ENCODE data around the gene UBA52.
"Not testable (repeated sequence)": the region's sequence is repeated elsewhere in the genome, so short reads cannot be mapped to it uniquely, and the experiment has no call there.

UBA52 gene

GRCh38 chr19:18597809-18598660, 26.4 kb downstream of the UBA52 start:
- Histone ChIP-seq H3K79me2 (ENCODE audit: control insufficient read depth, insufficient read depth, low read length) (no peaks in the 10 kb centered on the region), H3K27ac (ENCODE audit: low read depth, low read length) (no peak overlapping the region), H3K27me3 (ENCODE audit: insufficient read depth, low read length, poor library complexity) (no peaks in the 10 kb centered on the region), H3K36me3 (ENCODE audit: control insufficient read depth, insufficient read depth, low read length) (no peaks in the 10 kb centered on the region), H4K5ac (ENCODE audit: low read length) (no peak overlapping the region), H3K4me1 (ENCODE audit: control insufficient read depth, low read depth, low read length) (peaks cover 13% of the 10 kb centered on the region), H2BK120ac (ENCODE audit: low read depth, low read length) (no peak overlapping the region), H3K4ac (ENCODE audit: low read depth, low read length) (no peak overlapping the region), H3K4me2 (ENCODE audit: low read length) (no peak overlapping the region), H2AK5ac (ENCODE audit: low read length) (no peak overlapping the region), H3K9ac (ENCODE audit: low read length) (peak overlapping the region; percentile 42), H4K8ac (ENCODE audit: low read depth, low read length) (no peak overlapping the region), H2BK15ac (replicated peaks; ENCODE audit: low read depth) (no peak overlapping the region), H3K56ac (ENCODE audit: low read length) (peak overlapping the region; percentile 70), H3K79me1 (ENCODE audit: low read length) (no peaks in the 10 kb centered on the region), H3K23ac (ENCODE audit: low read length) (no peak overlapping the region), H2BK5ac (ENCODE audit: low read length) (peak overlapping the region; percentile 33), H3K4me3 (ENCODE audit: low read length) (no peak overlapping the region), H3K18ac (ENCODE audit: low read length) (peak overlapping the region; percentile 62)
- DNase-seq, result peak; percentile 38
- WGBS (ENCODE audit: extremely low coverage, insufficient coverage, low lambda C conversion rate), result no CpG with 5 or more reads among the region's 25 CpGs

- no peaks in the 10 kb centered on the region for H3K79me2 ChIP-seq (ENCODE audit: control insufficient read depth, insufficient read depth, low read length)
- H3K27me3 ChIP-seq (ENCODE audit: insufficient read depth, low read length, poor library complexity), result no peaks in the 10 kb centered on the region
- no CpG with 5 or more reads among the region's 20 CpGs for WGBS (ENCODE audit: extremely low coverage, insufficient coverage, low lambda C conversion rate)
- DNase-seq, result no peak
- no peak overlapping the region for H3K4ac ChIP-seq (ENCODE audit: low read depth, low read length)
- peaks cover 8% of the 10 kb centered on the region for H3K4me1 ChIP-seq (ENCODE audit: control insufficient read depth, low read depth, low read length)
- H2AK5ac ChIP-seq (ENCODE audit: low read length), result no peak overlapping the region
- H2BK15ac ChIP-seq (replicated peaks; ENCODE audit: low read depth), result no peak overlapping the region
- H2BK120ac ChIP-seq (ENCODE audit: low read depth, low read length), result no peak overlapping the region
- no peaks in the 10 kb centered on the region for H3K79me1 ChIP-seq (ENCODE audit: low read length)
- no peak overlapping the region for H3K4me3 ChIP-seq (ENCODE audit: low read length)
- no peak overlapping the region for H3K27ac ChIP-seq (ENCODE audit: low read depth, low read length)
- H3K9ac ChIP-seq (ENCODE audit: low read length), result no peak overlapping the region
- H4K8ac ChIP-seq (ENCODE audit: low read depth, low read length), result no peak overlapping the region
- H3K56ac ChIP-seq (ENCODE audit: low read length), result no peak overlapping the region
- H3K18ac ChIP-seq (ENCODE audit: low read length), result no peak overlapping the region
- no peak overlapping the region for H3K4me2 ChIP-seq (ENCODE audit: low read length)
- H4K5ac ChIP-seq (ENCODE audit: low read length), result no peak overlapping the region
- no peak overlapping the region for H3K23ac ChIP-seq (ENCODE audit: low read length)
- H3K36me3 ChIP-seq (ENCODE audit: control insufficient read depth, insufficient read depth, low read length), result no peaks in the 10 kb centered on the region
- H2BK5ac ChIP-seq (ENCODE audit: low read length), result no peak overlapping the region
These were observed 27.8 kb downstream of the UBA52 start for GRCh38 chr19:18599485-18599884.

GRCh38 chr19:18600692-18601397, 29.2 kb downstream of the UBA52 start:
- H3K56ac ChIP-seq (ENCODE audit: low read length); H3K18ac ChIP-seq (ENCODE audit: low read length); H2BK120ac ChIP-seq (ENCODE audit: low read depth, low read length); H3K9ac ChIP-seq (ENCODE audit: low read length); H2BK15ac ChIP-seq (replicated peaks; ENCODE audit: low read depth); H3K79me1 ChIP-seq (ENCODE audit: low read length); H4K8ac ChIP-seq (ENCODE audit: low read depth, low read length); H3K27me3 ChIP-seq (ENCODE audit: insufficient read depth, low read length, poor library complexity); H3K4me2 ChIP-seq (ENCODE audit: low read length); DNase-seq; H3K36me3 ChIP-seq (ENCODE audit: control insufficient read depth, insufficient read depth, low read length); H3K27ac ChIP-seq (ENCODE audit: low read depth, low read length); H3K4ac ChIP-seq (ENCODE audit: low read depth, low read length); H3K79me2 ChIP-seq (ENCODE audit: control insufficient read depth, insufficient read depth, low read length); H2AK5ac ChIP-seq (ENCODE audit: low read length); H3K4me1 ChIP-seq (ENCODE audit: control insufficient read depth, low read depth, low read length); H3K4me3 ChIP-seq (ENCODE audit: low read length); H4K5ac ChIP-seq (ENCODE audit: low read length); H3K23ac ChIP-seq (ENCODE audit: low read length); H2BK5ac ChIP-seq (ENCODE audit: low read length): not testable (repeated sequence)
- no CpG with 5 or more reads among the region's 15 CpGs for WGBS (ENCODE audit: extremely low coverage, insufficient coverage, low lambda C conversion rate)

- Histone ChIP-seq H3K79me1 (ENCODE audit: low read length) (no peaks in the 10 kb centered on the region), H3K4me2 (ENCODE audit: low read length) (no peak overlapping the region), H3K4me3 (ENCODE audit: low read length) (no peak overlapping the region), H3K79me2 (ENCODE audit: control insufficient read depth, insufficient read depth, low read length) (no peaks in the 10 kb centered on the region), H4K8ac (ENCODE audit: low read depth, low read length) (no peak overlapping the region), H2BK15ac (replicated peaks; ENCODE audit: low read depth) (no peak overlapping the region), H3K18ac (ENCODE audit: low read length) (no peak overlapping the region), H2BK120ac (ENCODE audit: low read depth, low read length) (no peak overlapping the region), H3K4ac (ENCODE audit: low read depth, low read length) (no peak overlapping the region), H3K9ac (ENCODE audit: low read length) (no peak overlapping the region), H4K5ac (ENCODE audit: low read length) (no peak overlapping the region), H3K27me3 (ENCODE audit: insufficient read depth, low read length, poor library complexity) (peaks cover 11% of the 10 kb centered on the region), H2AK5ac (ENCODE audit: low read length) (no peak overlapping the region), H2BK5ac (ENCODE audit: low read length) (no peak overlapping the region), H3K23ac (ENCODE audit: low read length) (no peak overlapping the region), H3K27ac (ENCODE audit: low read depth, low read length) (no peak overlapping the region), H3K36me3 (ENCODE audit: control insufficient read depth, insufficient read depth, low read length) (no peaks in the 10 kb centered on the region), H3K56ac (ENCODE audit: low read length) (no peak overlapping the region), H3K4me1 (ENCODE audit: control insufficient read depth, low read depth, low read length) (peaks cover 2% of the 10 kb centered on the region)
- WGBS (ENCODE audit: extremely low coverage, insufficient coverage, low lambda C conversion rate), result no CpG with 5 or more reads among the region's 4 CpGs
- no peak for DNase-seq
These were observed 30.2 kb downstream of the UBA52 start for GRCh38 chr19:18601875-18602274.

- H3K9ac ChIP-seq (ENCODE audit: low read length), result peak overlapping the region; percentile 51
- no peak overlapping the region for H4K5ac ChIP-seq (ENCODE audit: low read length)
- H3K79me2 ChIP-seq (ENCODE audit: control insufficient read depth, insufficient read depth, low read length), result no peaks in the 10 kb centered on the region
- H3K56ac ChIP-seq (ENCODE audit: low read length), result peak overlapping the region; percentile 77
- no peaks in the 10 kb centered on the region for H3K79me1 ChIP-seq (ENCODE audit: low read length)
- no peak overlapping the region for H2AK5ac ChIP-seq (ENCODE audit: low read length)
- no peak overlapping the region for H2BK15ac ChIP-seq (replicated peaks; ENCODE audit: low read depth)
- no CpG with 5 or more reads among the region's 32 CpGs for WGBS (ENCODE audit: extremely low coverage, insufficient coverage, low lambda C conversion rate)
- no peak overlapping the region for H2BK120ac ChIP-seq (ENCODE audit: low read depth, low read length)
- H3K4me2 ChIP-seq (ENCODE audit: low read length), result peak overlapping the region; percentile 26
- no peak overlapping the region for H3K4me3 ChIP-seq (ENCODE audit: low read length)
- H2BK5ac ChIP-seq (ENCODE audit: low read length), result no peak overlapping the region
- no peak overlapping the region for H3K4ac ChIP-seq (ENCODE audit: low read depth, low read length)
- H3K23ac ChIP-seq (ENCODE audit: low read length), result no peak overlapping the region
- no peak overlapping the region for H4K8ac ChIP-seq (ENCODE audit: low read depth, low read length)
- peak; percentile 70 for DNase-seq
- peak overlapping the region; percentile 22 for H3K18ac ChIP-seq (ENCODE audit: low read length)
- no peak overlapping the region for H3K27ac ChIP-seq (ENCODE audit: low read depth, low read length)
- no peaks in the 10 kb centered on the region for H3K36me3 ChIP-seq (ENCODE audit: control insufficient read depth, insufficient read depth, low read length)
- peaks cover 23% of the 10 kb centered on the region for H3K27me3 ChIP-seq (ENCODE audit: insufficient read depth, low read length, poor library complexity)
- H3K4me1 ChIP-seq (ENCODE audit: control insufficient read depth, low read depth, low read length), result peaks cover 2% of the 10 kb centered on the region
These were observed 31.7 kb downstream of the UBA52 start for GRCh38 chr19:18603255-18603957.

Measured in mesendoderm (in vitro differentiated cells).